Brain microvascular endothelial cell (primary cell): Measurements from ENCODE around the gene COL21A1.

Source experiments
- DNase-seq: peaks from one replicate; pipeline ENCODE4 v3.0.0-alpha.2; 2020
- H3K27ac ChIP-seq: fragments of 250-450 bp; sonication (Bioruptor Pico); 2 replicates; pipeline ENCODE4 v1.5.1; 2020; ENCODE audit warnings: mild to moderate bottlenecking, moderate library complexity
- H3K27me3 ChIP-seq: fragments of 250-450 bp; sonication (Bioruptor Pico); replicated peaks from 2 replicates; pipeline ENCODE4 v1.5.1; 2020; ENCODE audit warnings: mild to moderate bottlenecking
- H3K36me3 ChIP-seq: fragments of 250-450 bp; sonication (Bioruptor Pico); replicated peaks from 2 replicates; pipeline ENCODE4 v1.5.1; 2020; ENCODE audit warnings: mild to moderate bottlenecking
- H3K4me3 ChIP-seq: 2 replicates; pipeline ENCODE4 v1.5.1; 2011; ENCODE audit warnings: low read depth, mild to moderate bottlenecking, control low read depth, low read length, moderate library complexity
- in situ Hi-C: cut with HindIII; loops from 2 replicates; pipeline ENCODE4 v1.10.0; 2017; ENCODE audit warnings: low sequenced_read_pairs, low pct_ligation_motif_present
- TF ChIP-seq, protein P1 (sequence below): IDR thresholded peaks from 2 replicates; pipeline ENCODE4 v1.5.1; 2011; ENCODE audit warnings: low read depth, mild to moderate bottlenecking, moderate library complexity, low read length, control low read depth, inconsistent platforms; ENCODE audit errors: missing control alignments

The COL21A1 gene

DNA sequence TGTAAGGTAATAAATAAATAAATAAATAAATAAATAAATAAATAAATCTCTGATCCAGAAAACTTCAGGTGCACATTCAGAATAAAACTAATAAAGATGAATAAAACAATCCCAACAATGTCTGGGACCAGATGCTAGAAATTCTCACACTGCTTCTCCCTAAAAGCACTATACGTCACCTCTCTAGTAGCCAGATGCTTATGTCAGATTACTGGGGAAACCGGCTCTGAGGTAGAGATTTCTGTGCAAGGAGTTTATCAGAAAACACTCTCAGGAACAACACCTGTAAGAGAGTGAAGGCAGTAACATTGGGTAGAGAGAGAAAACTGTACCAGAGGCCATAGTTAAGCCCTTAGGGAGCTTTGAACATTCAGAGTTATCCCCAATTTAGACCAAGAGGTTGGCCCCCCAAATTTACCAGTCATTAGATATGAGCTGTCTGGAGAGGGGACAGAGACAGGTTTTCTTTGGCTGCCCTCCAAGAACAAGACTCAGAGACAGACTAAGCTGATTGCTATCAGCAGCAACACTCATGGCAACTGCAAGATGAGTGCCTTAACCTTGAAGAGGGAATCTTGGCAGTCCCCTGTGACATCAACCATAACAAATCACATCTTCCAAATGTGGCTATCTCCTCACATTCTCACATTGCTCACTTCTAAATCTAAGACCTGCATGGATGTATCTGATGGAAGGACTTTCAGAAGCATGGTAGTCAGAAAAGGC is 220.8 kb downstream of the COL21A1 start:
- Histone ChIP-seq H3K4me3 (no peak overlapping the region), H3K27ac (no peak overlapping the region), H3K36me3 (no peaks in the 10 kb centered on the region), H3K27me3 (no peaks in the 10 kb centered on the region)
- DNase-seq = peak; percentile 74
- TF ChIP-seq, protein P1, sequence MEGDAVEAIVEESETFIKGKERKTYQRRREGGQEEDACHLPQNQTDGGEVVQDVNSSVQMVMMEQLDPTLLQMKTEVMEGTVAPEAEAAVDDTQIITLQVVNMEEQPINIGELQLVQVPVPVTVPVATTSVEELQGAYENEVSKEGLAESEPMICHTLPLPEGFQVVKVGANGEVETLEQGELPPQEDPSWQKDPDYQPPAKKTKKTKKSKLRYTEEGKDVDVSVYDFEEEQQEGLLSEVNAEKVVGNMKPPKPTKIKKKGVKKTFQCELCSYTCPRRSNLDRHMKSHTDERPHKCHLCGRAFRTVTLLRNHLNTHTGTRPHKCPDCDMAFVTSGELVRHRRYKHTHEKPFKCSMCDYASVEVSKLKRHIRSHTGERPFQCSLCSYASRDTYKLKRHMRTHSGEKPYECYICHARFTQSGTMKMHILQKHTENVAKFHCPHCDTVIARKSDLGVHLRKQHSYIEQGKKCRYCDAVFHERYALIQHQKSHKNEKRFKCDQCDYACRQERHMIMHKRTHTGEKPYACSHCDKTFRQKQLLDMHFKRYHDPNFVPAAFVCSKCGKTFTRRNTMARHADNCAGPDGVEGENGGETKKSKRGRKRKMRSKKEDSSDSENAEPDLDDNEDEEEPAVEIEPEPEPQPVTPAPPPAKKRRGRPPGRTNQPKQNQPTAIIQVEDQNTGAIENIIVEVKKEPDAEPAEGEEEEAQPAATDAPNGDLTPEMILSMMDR = no peak
- in situ Hi-C loops = no loop called here

GRCh38 chr6:56025795-56026194 is 221.6 kb downstream of the COL21A1 start:
- H3K27me3 ChIP-seq = no peaks in the 10 kb centered on the region
- H3K4me3 ChIP-seq = no peak overlapping the region
- no peaks in the 10 kb centered on the region for H3K36me3 ChIP-seq
- in situ Hi-C loops = no loop called here
- H3K27ac ChIP-seq = no peak overlapping the region
- DNase-seq = peak; percentile 55
- TF ChIP-seq, protein P1 = no peak

GRCh38 chr6:56024931-56025330 is 222.4 kb downstream of the COL21A1 start:
- Histone ChIP-seq H3K27me3 (no peaks in the 10 kb centered on the region), H3K27ac (peak overlapping the region; percentile 12), H3K4me3 (no peak overlapping the region), H3K36me3 (no peaks in the 10 kb centered on the region)
- peak; percentile 3 for DNase-seq
- TF ChIP-seq, protein P1 = no peak
- in situ Hi-C loops = no loop called here

DNA sequence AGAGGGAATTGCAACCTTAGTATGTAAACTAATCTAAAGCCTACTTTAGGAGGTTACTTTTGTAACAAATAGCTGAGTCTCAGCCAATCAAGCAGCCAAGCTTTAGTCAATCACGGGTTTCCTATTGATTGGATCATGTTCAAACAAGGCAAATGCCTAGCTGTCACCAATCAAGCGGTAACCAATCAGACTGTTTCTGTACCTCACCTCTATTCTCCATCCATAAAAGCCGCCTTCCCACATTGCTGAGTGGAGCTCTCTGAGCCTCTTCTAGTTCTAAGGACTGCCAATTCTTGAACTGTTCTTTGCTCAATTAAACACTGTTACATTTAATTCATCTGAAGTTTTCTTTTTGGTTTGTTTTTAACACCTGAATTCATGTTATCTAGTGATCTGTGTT is 223.6 kb downstream of the COL21A1 start:
- H3K27me3 ChIP-seq = no peaks in the 10 kb centered on the region
- H3K4me3 ChIP-seq = no peak overlapping the region
- no peak overlapping the region for H3K27ac ChIP-seq
- H3K36me3 ChIP-seq = no peaks in the 10 kb centered on the region
- no peak for DNase-seq
- in situ Hi-C loops = no loop called here
- TF ChIP-seq, protein P1 = no peak

DNA sequence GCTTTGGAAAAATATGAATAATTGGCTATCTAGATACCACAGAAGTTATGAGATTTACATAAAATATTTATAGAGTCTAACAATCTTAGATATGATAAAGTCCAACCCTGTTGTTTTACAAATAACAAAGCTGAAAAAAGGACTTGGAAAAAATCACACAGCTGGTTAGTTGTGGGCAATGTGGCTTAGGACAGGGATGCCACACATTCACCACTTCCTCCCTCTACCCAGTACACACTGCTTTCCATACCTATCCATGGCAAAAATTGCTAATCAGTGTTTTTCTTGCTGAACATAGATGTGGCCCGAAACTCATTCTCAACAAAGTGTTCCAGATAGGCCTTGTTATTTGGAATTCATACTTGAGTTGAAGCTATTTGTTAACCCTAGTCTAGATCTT is 224.7 kb downstream of the COL21A1 start:
- Histone ChIP-seq H3K27me3 (no peaks in the 10 kb centered on the region), H3K36me3 (no peaks in the 10 kb centered on the region), H3K4me3 (no peak overlapping the region), H3K27ac (no peak overlapping the region)
- in situ Hi-C loops = no loop called here
- DNase-seq = no peak
- TF ChIP-seq, protein P1 = no peak

DNA sequence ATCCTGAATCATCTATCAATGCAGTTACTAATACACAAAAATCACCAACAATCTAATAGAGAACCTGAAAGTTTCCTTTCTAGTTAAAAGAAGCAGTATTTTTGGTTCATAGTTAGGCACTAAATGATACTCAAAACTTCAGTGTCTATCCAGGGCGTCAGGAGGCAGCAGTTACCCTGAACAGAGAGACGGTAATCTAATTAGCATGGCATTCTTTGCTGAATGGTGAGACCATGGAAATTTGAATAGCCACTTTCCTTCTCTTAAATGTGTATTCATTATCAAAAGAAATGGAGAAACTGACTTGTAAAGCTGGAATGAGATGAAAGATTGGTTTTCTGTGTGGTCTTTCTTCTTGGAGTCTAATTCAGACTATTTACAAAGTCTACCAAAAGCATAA is 225.4 kb downstream of the COL21A1 start:
- no peak for DNase-seq
- H3K4me3 ChIP-seq = no peak overlapping the region
- in situ Hi-C loops = no loop called here
- H3K27me3 ChIP-seq = no peaks in the 10 kb centered on the region
- H3K36me3 ChIP-seq = no peaks in the 10 kb centered on the region
- no peak overlapping the region for H3K27ac ChIP-seq
- TF ChIP-seq, protein P1 = peak; percentile 61
